A673 (cell line): ENCODE measurements around the gene PARD6B. TPM values are rescaled to one million over a fixed set of nuclear protein-coding genes. Genes with fewer than 3 reads are reported as not detected.

ENCODE experiments used
- BruUV-seq: library from RNA; stranded (reverse); fragments of 400-500 nt; replicated peaks from 2 replicates; lab custom pipeline; 2021; lab: Mats Ljungman, UMichigan
- CTCF ChIA-PET: fragments of 300-600 bp; sonication (Branson Sonifier 250); formaldehyde crosslinking; loops from one replicate; lab custom pipeline; 2022; ENCODE audit warnings: antibody characterized with exemption; lab: Charles Lee
- POLR2A ChIA-PET: fragments of 300-600 bp; sonication (Branson Sonifier 250); formaldehyde crosslinking; loops from one replicate; lab custom pipeline; 2022; ENCODE audit warnings: antibody characterized with exemption; ENCODE audit not compliant: low non-redundant PET; lab: Charles Lee
- DNase-seq: peaks from one replicate; pipeline ENCODE4 v3.0.0-alpha.2; 2015; ENCODE audit warnings: low spot score
- H3K27ac ChIP-seq: fragments of 200-600 bp; sonication (generic); 2 replicates; pipeline ENCODE4 v1.5.1; 2016; ENCODE audit warnings: mixed run types, low read depth, mild to moderate bottlenecking, mixed read lengths, antibody characterized with exemption, low read length; ENCODE audit not compliant: poor library complexity, severe bottlenecking
- H3K27me3 ChIP-seq: fragments of 200-600 bp; sonication (generic); replicated peaks from 2 replicates; pipeline ENCODE4 v1.6.1; 2017; ENCODE audit warnings: mixed run types, low read depth, mild to moderate bottlenecking, mixed read lengths, antibody characterized with exemption, low read length; ENCODE audit not compliant: insufficient read depth, poor library complexity
- H3K36me3 ChIP-seq: fragments of 200-600 bp; sonication (generic); 2 replicates; pipeline ENCODE4 v1.6.1; 2016; ENCODE audit warnings: mixed run types, mild to moderate bottlenecking, mixed read lengths, antibody characterized with exemption, low read length; ENCODE audit not compliant: insufficient read depth, poor library complexity, severe bottlenecking
- H3K4me1 ChIP-seq: fragments of 200-600 bp; sonication (generic); 2 replicates; pipeline ENCODE4 v1.6.1; 2017; ENCODE audit warnings: mixed run types, mild to moderate bottlenecking, mixed read lengths, antibody characterized with exemption, low read length; ENCODE audit not compliant: insufficient read depth, poor library complexity, severe bottlenecking
- H3K4me3 ChIP-seq: fragments of 200-600 bp; sonication (generic); 2 replicates; pipeline ENCODE4 v1.5.1; 2016; ENCODE audit warnings: low read depth, mixed run types, mild to moderate bottlenecking, mixed read lengths, low read length; ENCODE audit not compliant: poor library complexity, severe bottlenecking
- H3K9me3 ChIP-seq: fragments of 200-600 bp; sonication (generic); 2 replicates; pipeline ENCODE4 v1.6.1; 2016; ENCODE audit warnings: mixed run types, low read depth, mild to moderate bottlenecking, mixed read lengths, antibody characterized with exemption, low read length; ENCODE audit not compliant: poor library complexity, severe bottlenecking
- EZH2 ChIP-seq: fragments of 200-600 bp; sonication (generic); IDR thresholded peaks from 2 replicates; pipeline ENCODE4 v1.6.1; 2017; ENCODE audit warnings: borderline replicate concordance, low read depth, mild to moderate bottlenecking, mixed read lengths, antibody characterized with exemption, low read length; ENCODE audit not compliant: poor library complexity, severe bottlenecking
- intact Hi-C: fragments of 100-400 bp; cut with micrococcal nuclease; formaldehyde crosslinking; loops from one replicate; pipeline ENCODE4 v1.10.0; 2022; ENCODE audit not compliant: unreplicated experiment
- total RNA-seq: library from RNA; stranded (reverse); gene quantifications from 2 replicates; pipeline ENCODE4 v1.2.3, GENCODE V29; 2021
- TF ChIP-seq, protein P1 (sequence below): fragments of 300-800, 200-600 bp; sonication (generic); conservative IDR thresholded peaks from 2 replicates; pipeline ENCODE4 v1.5.1; 2017; ENCODE audit warnings: low read depth, mild to moderate bottlenecking, antibody characterized with exemption, low read length, moderate library complexity, mixed read lengths

PARD6B gene
- total RNA-seq, 1 experiment from 2014 or later, result 28.1 TPM

DNA sequence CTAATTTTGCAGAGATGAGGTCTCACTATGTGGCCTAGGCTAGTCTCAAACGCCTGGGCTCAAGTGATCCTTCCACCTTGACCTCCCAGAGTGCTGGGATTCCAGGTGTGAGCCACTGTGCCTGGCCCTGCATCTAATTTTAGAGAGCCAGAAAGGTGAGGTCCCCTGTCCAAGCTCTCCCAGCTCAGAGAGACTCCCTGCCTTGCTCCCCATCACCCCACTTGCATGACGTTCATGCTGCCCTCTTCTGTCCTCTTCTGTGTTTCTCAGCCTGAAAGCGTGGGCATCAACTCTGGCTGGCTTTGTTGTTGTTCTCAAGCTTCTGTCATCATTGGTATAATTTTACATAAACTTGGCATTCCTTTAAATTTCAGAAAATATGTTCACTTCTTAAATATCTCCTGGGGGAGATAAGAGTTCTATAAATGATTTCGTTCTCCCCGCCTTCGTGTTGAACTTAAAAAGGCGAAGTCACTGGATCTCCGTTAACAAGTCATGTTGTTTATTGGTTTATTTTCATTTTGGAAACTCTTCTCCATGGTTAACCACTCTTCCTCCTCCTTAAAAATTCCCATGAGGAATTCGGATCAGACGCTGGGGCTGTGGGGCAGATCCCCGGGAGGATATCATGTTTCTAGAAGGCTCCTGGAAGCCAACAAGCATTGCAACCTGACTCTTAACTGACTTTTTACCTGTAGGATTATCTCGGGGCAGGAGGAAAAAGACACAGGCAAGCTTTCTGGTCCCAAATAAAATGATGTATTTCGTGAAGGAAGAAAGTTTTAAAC lies 13.2 kb upstream of the PARD6B start:
- Histone ChIP-seq H3K27ac (no peak overlapping the region), H3K4me3 (no peak overlapping the region), H3K36me3 (no peaks in the 10 kb centered on the region), H3K27me3 (no peaks in the 10 kb centered on the region), H3K9me3 (no peaks in the 10 kb centered on the region), H3K4me1 (peaks cover 7% of the 10 kb centered on the region)
- DNase-seq, result no peak
- ChIA-PET CTCF (interaction anchor here (0.9 kb wide), 1 partner anchor 27 kb away, joined by 3 read pairs; no protein-coding TSS in a partner anchor), POLR2A (no interaction called here)
- TF ChIP-seq EZH2, result no peak
- TF ChIP-seq, protein P1, sequence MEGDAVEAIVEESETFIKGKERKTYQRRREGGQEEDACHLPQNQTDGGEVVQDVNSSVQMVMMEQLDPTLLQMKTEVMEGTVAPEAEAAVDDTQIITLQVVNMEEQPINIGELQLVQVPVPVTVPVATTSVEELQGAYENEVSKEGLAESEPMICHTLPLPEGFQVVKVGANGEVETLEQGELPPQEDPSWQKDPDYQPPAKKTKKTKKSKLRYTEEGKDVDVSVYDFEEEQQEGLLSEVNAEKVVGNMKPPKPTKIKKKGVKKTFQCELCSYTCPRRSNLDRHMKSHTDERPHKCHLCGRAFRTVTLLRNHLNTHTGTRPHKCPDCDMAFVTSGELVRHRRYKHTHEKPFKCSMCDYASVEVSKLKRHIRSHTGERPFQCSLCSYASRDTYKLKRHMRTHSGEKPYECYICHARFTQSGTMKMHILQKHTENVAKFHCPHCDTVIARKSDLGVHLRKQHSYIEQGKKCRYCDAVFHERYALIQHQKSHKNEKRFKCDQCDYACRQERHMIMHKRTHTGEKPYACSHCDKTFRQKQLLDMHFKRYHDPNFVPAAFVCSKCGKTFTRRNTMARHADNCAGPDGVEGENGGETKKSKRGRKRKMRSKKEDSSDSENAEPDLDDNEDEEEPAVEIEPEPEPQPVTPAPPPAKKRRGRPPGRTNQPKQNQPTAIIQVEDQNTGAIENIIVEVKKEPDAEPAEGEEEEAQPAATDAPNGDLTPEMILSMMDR, result peak; percentile 36; the same call in 1 of the 2 replicates
- intact Hi-C loops, result no loop called here
- BruUV-seq, result no TSS peak

DNA sequence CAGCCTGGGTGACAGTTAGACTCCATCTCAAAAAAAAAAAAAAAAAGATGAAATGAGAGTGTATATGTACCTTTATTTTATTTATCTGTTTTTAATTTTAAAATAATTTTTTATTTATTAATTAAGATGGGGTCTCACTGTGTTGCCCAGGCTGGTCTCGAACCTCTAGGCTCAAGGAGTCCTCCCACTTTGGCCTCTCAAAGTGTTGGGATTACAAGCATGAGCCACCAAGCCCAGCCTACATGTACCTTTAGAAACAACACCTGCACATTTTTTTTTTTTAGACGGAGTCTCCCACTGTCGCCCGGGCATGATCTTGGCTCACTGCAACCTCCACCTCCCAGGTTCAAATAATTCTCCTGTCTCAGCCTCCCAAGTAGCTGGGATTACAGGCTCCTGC lies 12.1 kb upstream of the PARD6B start:
- H3K4me3 ChIP-seq, result no peak overlapping the region
- TF ChIP-seq, protein P1, result no peak
- TF ChIP-seq EZH2, result no peak
- no peak for DNase-seq
- ChIA-PET CTCF (no interaction called here), POLR2A (no interaction called here)
- intact Hi-C loops, result no loop called here
- no peaks in the 10 kb centered on the region for H3K36me3 ChIP-seq
- H3K9me3 ChIP-seq, result no peaks in the 10 kb centered on the region
- BruUV-seq, result no TSS peak
- no peak overlapping the region for H3K27ac ChIP-seq
- H3K27me3 ChIP-seq, result no peaks in the 10 kb centered on the region
- H3K4me1 ChIP-seq, result peaks cover 9% of the 10 kb centered on the region

DNA sequence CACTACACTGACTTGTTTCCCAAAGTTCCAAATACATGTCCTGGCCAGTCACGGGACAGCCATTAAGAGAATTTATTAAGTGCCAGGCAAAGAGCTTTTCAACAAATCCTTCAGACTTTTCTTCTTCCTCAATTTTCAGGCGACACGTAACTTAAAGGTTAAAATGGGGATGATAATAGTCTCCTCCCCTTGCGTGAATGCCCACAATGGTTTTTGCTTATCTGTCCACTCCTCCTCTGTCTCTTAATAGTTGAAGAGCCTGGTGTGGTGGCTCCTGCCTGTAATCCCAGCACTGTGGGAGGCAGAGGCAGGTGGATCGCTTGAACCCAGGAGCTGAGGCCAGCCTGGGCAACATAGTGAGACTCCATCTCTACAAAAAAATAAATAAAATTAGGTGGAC lies 11.4 kb upstream of the PARD6B start:
- no peaks in the 10 kb centered on the region for H3K9me3 ChIP-seq
- no peak overlapping the region for H3K4me3 ChIP-seq
- DNase-seq, result no peak
- no peaks in the 10 kb centered on the region for H3K27me3 ChIP-seq
- no peak overlapping the region for H3K27ac ChIP-seq
- ChIA-PET POLR2A (interaction anchor here (0.7 kb wide), 1 partner anchor 80 kb away, joined by 17 read pairs; no protein-coding TSS in a partner anchor), CTCF (no interaction called here)
- TF ChIP-seq, protein P1, result no peak
- no peak for TF ChIP-seq EZH2
- no peaks in the 10 kb centered on the region for H3K36me3 ChIP-seq
- no TSS peak for BruUV-seq
- intact Hi-C loops, result no loop called here
- H3K4me1 ChIP-seq, result peaks cover 16% of the 10 kb centered on the region
